ENCODE results near the gene MXRA7. TPM values are rescaled to one million over a fixed set of nuclear protein-coding genes. Genes with fewer than 3 reads are reported as not detected.
A peak's percentile ranks its signal among the peaks of the same experiment; 100 is the strongest.

The MXRA7 gene
- total RNA-seq, 6 experiments from 2014 or later: 180 to 259 (median 192) TPM

DNA sequence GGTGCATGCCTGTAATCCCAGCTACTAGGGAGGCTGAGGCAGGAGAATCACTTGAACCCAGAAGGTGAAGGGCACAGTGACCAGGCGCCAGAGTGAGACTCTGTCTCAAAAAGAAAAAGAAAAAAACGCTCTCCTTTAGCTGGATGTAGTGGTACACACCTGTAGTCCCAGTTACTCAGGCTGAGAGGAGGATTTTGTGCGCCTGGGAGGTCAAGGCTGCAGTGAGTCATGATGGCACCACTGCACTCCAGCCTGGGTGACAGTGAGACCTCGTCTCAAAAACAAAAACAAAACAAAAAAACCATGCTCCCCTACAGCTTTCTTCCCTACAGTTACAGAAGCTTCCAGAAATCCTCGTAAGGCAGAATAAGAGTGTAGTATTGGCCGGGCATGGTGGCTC, 34.1 kb downstream of the MXRA7 start:
- Mint-ChIP-seq H3K27ac (no peak overlapping the region), H3K4me1 (ENCODE audit: low read depth) (peaks cover 37% of the 10 kb centered on the region), H3K27me3 (ENCODE audit: insufficient read depth) (peaks cover 7% of the 10 kb centered on the region), H3K4me3 (no peak overlapping the region), H3K9me3 (no peaks in the 10 kb centered on the region; the same call in 1 of the 2 replicates), H3K36me3 (ENCODE audit: low read depth) (peaks cover 21% of the 10 kb centered on the region)
- no peak for DNase-seq
- TF ChIP-seq, protein P1, sequence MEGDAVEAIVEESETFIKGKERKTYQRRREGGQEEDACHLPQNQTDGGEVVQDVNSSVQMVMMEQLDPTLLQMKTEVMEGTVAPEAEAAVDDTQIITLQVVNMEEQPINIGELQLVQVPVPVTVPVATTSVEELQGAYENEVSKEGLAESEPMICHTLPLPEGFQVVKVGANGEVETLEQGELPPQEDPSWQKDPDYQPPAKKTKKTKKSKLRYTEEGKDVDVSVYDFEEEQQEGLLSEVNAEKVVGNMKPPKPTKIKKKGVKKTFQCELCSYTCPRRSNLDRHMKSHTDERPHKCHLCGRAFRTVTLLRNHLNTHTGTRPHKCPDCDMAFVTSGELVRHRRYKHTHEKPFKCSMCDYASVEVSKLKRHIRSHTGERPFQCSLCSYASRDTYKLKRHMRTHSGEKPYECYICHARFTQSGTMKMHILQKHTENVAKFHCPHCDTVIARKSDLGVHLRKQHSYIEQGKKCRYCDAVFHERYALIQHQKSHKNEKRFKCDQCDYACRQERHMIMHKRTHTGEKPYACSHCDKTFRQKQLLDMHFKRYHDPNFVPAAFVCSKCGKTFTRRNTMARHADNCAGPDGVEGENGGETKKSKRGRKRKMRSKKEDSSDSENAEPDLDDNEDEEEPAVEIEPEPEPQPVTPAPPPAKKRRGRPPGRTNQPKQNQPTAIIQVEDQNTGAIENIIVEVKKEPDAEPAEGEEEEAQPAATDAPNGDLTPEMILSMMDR (IDR thresholded peaks at IDR 0.05): no peak

DNA sequence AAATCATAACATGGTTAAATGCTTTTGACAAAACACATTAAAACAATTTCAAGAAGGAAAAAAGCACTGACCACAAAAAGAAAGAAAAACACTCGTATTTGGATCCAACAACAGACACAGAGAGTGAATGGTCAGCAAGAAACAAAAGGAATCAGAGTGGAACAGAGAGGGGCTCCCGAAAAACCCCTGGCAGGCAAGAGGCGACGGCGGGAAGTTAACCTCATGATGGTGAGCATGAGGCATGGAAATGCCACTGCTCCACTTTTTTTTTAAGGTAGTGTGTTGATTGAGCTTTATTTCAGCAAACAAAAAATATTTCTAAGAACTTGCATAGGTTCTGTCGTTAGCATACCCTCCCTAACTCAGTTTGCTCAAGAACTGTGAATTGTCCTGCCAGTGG, 35.1 kb downstream of the MXRA7 start:
- H3K27ac Mint-ChIP-seq: no peak overlapping the region
- DNase-seq: no peak
- H3K4me1 Mint-ChIP-seq (ENCODE audit: low read depth): peaks cover 46% of the 10 kb centered on the region
- peaks cover 9% of the 10 kb centered on the region for H3K27me3 Mint-ChIP-seq (ENCODE audit: insufficient read depth)
- H3K36me3 Mint-ChIP-seq (ENCODE audit: low read depth): peaks cover 21% of the 10 kb centered on the region
- TF ChIP-seq, protein P1 (IDR thresholded peaks at IDR 0.05): no peak
- no peak overlapping the region; the same call in 1 of the 2 replicates for H3K4me3 Mint-ChIP-seq
- H3K9me3 Mint-ChIP-seq: no peaks in the 10 kb centered on the region; the same call in 1 of the 2 replicates

DNA sequence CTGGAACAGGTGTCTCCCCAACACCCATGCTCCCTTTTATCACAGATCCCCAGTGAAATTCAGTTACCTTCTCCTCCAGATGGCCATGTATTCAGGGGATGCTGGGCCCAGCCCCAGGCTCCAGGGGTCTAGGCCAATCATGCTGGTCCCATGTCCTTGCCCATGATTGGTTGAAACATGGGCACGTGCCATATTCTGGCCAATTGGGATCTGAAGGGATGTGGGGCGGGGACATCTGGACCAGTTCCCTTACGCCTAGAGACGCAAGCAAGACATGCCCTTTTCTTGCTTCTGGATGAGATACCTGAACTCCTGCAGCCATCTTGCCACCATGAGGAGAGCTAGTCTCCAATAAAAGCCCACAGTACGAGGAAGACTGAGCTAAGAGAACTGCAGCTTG, 36.2 kb downstream of the MXRA7 start:
- TF ChIP-seq, protein P1 (IDR thresholded peaks at IDR 0.05): no peak
- H3K27ac Mint-ChIP-seq: peak overlapping the region; percentile 54; the same call in 1 of the 2 replicates
- no peaks in the 10 kb centered on the region; the same call in 1 of the 2 replicates for H3K9me3 Mint-ChIP-seq
- peaks cover 9% of the 10 kb centered on the region for H3K27me3 Mint-ChIP-seq (ENCODE audit: insufficient read depth)
- DNase-seq: no peak
- no peak overlapping the region for H3K4me3 Mint-ChIP-seq
- peaks cover 16% of the 10 kb centered on the region for H3K36me3 Mint-ChIP-seq (ENCODE audit: low read depth)
- peaks cover 51% of the 10 kb centered on the region for H3K4me1 Mint-ChIP-seq (ENCODE audit: low read depth)

DNA sequence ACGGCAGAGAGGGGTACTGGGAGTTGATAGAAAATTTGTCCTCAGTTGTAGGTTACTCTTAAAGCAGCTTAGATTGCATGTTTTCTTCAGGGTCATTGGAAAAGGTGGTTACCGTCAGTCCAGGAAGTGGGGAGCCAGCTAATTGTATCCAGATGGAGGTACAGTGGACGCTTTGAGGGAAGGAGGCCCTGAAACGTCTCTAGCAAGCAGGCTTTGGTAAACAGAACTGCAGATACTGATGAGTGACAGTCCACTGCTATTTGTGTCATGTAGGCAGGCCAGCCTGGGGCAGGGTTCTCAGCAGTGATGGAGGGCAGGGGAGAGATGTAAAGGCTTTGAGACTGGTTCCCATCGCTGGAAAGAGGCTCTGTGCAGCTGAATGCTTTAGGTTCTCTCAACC, 37.0 kb downstream of the MXRA7 start:
- H3K9me3 Mint-ChIP-seq: no peaks in the 10 kb centered on the region; the same call in 1 of the 2 replicates
- peaks cover 16% of the 10 kb centered on the region for H3K36me3 Mint-ChIP-seq (ENCODE audit: low read depth)
- TF ChIP-seq, protein P1 (IDR thresholded peaks at IDR 0.05): no peak
- H3K4me1 Mint-ChIP-seq (ENCODE audit: low read depth): peaks cover 51% of the 10 kb centered on the region
- peak; percentile 67 for DNase-seq
- peak overlapping the region; percentile 12 for H3K4me3 Mint-ChIP-seq
- peak overlapping the region; percentile 88 for H3K27ac Mint-ChIP-seq
- peaks cover 9% of the 10 kb centered on the region for H3K27me3 Mint-ChIP-seq (ENCODE audit: insufficient read depth)

DNA sequence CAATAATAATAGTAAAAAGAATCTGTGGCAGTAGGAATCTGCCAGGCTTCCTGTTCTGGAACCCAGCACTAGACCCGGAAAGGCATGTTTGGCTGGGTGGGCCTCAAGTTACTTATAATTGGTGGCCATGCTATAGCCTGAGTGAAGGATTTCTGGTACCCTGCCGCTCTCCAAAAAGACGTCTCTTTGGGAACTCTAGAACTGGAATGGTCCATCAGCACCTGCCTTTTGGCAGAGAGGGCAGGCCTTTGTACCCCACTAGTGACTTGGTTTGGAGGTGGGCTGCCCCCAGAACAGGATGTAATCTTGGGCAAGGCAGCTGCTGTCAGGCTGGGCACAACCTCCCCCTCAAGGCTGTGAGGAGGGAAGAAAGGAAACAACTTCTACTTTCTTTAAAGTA, 37.9 kb downstream of the MXRA7 start:
- H3K4me3 Mint-ChIP-seq: peak overlapping the region; percentile 95; the same call in 1 of the 2 replicates
- H3K9me3 Mint-ChIP-seq: no peaks in the 10 kb centered on the region; the same call in 1 of the 2 replicates
- peak overlapping the region; percentile 88 for H3K27ac Mint-ChIP-seq
- TF ChIP-seq, protein P1 (IDR thresholded peaks at IDR 0.05): no peak
- H3K27me3 Mint-ChIP-seq (ENCODE audit: insufficient read depth): peaks cover 11% of the 10 kb centered on the region
- H3K4me1 Mint-ChIP-seq (ENCODE audit: low read depth): peaks cover 58% of the 10 kb centered on the region
- H3K36me3 Mint-ChIP-seq (ENCODE audit: low read depth): peaks cover 16% of the 10 kb centered on the region
- no peak for DNase-seq
